Mesenchymal stem cell (in vitro differentiated cells and primary cell): ENCODE data around the gene LRRK2.

Experiments used
- DNase-seq: peaks from one replicate; pipeline ENCODE4 v3.0.0-alpha.2; 2013
- H2AFZ ChIP-seq: one replicate; pipeline ENCODE4 v1.6.1; 2013; ENCODE audit warnings: low read depth, mild to moderate bottlenecking, control low read depth, inconsistent platforms, low read length, moderate library complexity
- H2AK5ac ChIP-seq: 2 replicates; pipeline ENCODE4 v1.6.1; 2013; ENCODE audit warnings: low read length, moderate library complexity, mild to moderate bottlenecking, inconsistent platforms; ENCODE audit not compliant: severe bottlenecking
- H2BK120ac ChIP-seq: one replicate; pipeline ENCODE4 v1.6.1; 2013; ENCODE audit warnings: low read depth, mild to moderate bottlenecking, inconsistent platforms, low read length, moderate library complexity
- H2BK12ac ChIP-seq, 2 experiments: one replicate each; pipeline ENCODE4 v1.6.1; 2013; ENCODE audit warnings: inconsistent platforms in 2 of 2, low read length in 2 of 2, mild to moderate bottlenecking in 2 of 2, moderate library complexity in 2 of 2, control low read depth in 1 of 2
- H2BK15ac ChIP-seq: one replicate; pipeline ENCODE4 v1.6.1; 2013; ENCODE audit warnings: mild to moderate bottlenecking, low read depth, inconsistent platforms; ENCODE audit not compliant: poor library complexity, severe bottlenecking
- H2BK5ac ChIP-seq: 2 replicates; pipeline ENCODE4 v1.6.1; 2013; ENCODE audit warnings: low read depth, mild to moderate bottlenecking, low read length, control low read depth, inconsistent platforms; ENCODE audit not compliant: poor library complexity, severe bottlenecking
- H3K14ac ChIP-seq, 2 experiments: one replicate each; pipeline ENCODE4 v1.6.1; 2013; ENCODE audit warnings: inconsistent platforms in 2 of 2, low read length in 2 of 2, control low read depth in 1 of 2, mild to moderate bottlenecking in 1 of 2, moderate library complexity in 1 of 2
- H3K18ac ChIP-seq, 2 experiments: one replicate each; pipeline ENCODE4 v1.6.1; 2013; ENCODE audit warnings: inconsistent platforms in 2 of 2, low read length in 2 of 2, control low read depth in 1 of 2, low read depth in 1 of 2, mild to moderate bottlenecking in 1 of 2
- H3K23ac ChIP-seq, 2 experiments: one replicate each; pipeline ENCODE4 v1.6.1; 2013; ENCODE audit warnings: inconsistent platforms in 2 of 2, low read length in 2 of 2, mild to moderate bottlenecking in 2 of 2, moderate library complexity in 2 of 2, control low read depth in 1 of 2
- H3K27ac ChIP-seq: 2 replicates; pipeline ENCODE4 v1.5.1; 2013; ENCODE audit warnings: mild to moderate bottlenecking, moderate library complexity, low read length, control low read depth, inconsistent platforms; ENCODE audit not compliant: poor library complexity, severe bottlenecking
- H3K27me3 ChIP-seq, 2 experiments: 2 replicates each; pipeline versions ENCODE4 v1.6.1 to v1.7.0; 2013; ENCODE audit warnings: low read length in 2 of 2, mild to moderate bottlenecking in 2 of 2, moderate library complexity in 2 of 2, control low read depth in 1 of 2, inconsistent platforms in 1 of 2; ENCODE audit not compliant: control insufficient read depth in 1 of 2, insufficient read depth in 1 of 2
- H3K36me3 ChIP-seq, 2 experiments: 2 replicates each; pipeline versions ENCODE4 v1.6.1 to v1.7.0; 2013; ENCODE audit warnings: low read length in 2 of 2, control low read depth in 1 of 2, inconsistent platforms in 1 of 2, low read depth in 1 of 2, mild to moderate bottlenecking in 1 of 2; ENCODE audit not compliant: insufficient read depth in 2 of 2, control insufficient read depth in 1 of 2
- H3K4ac ChIP-seq, 2 experiments: one replicate each; pipeline ENCODE4 v1.6.1; 2013; ENCODE audit warnings: inconsistent platforms in 2 of 2, low read length in 2 of 2, mild to moderate bottlenecking in 2 of 2, moderate library complexity in 2 of 2, control low read depth in 1 of 2, low read depth in 1 of 2
- H3K4me1 ChIP-seq: 2 replicates; pipeline ENCODE4 v1.6.1; 2013; ENCODE audit warnings: low read depth, low read length, control low read depth; ENCODE audit not compliant: control insufficient read depth, insufficient read depth
- H3K4me2 ChIP-seq: 2 replicates; pipeline ENCODE4 v1.6.1; 2013; ENCODE audit warnings: low read length, mild to moderate bottlenecking, inconsistent platforms; ENCODE audit not compliant: poor library complexity, severe bottlenecking
- H3K4me3 ChIP-seq, 2 experiments: 2 replicates each; pipeline versions ENCODE4 v1.5.1 to v1.7.0; 2013; ENCODE audit warnings: low read length in 2 of 2, mild to moderate bottlenecking in 2 of 2, control low read depth in 1 of 2, low read depth in 1 of 2; ENCODE audit not compliant: insufficient read depth in 1 of 2
- H3K79me1 ChIP-seq: replicated peaks from 2 replicates; pipeline ENCODE4 v1.6.1; 2013; ENCODE audit warnings: mild to moderate bottlenecking, control low read depth, low read length, inconsistent platforms; ENCODE audit not compliant: poor library complexity, severe bottlenecking
- H3K9ac ChIP-seq: 2 replicates; pipeline ENCODE4 v1.7.0; 2013; ENCODE audit warnings: mild to moderate bottlenecking, low read length, moderate library complexity
- H3K9me3 ChIP-seq: 2 replicates; pipeline ENCODE4 v1.7.0; 2013; ENCODE audit warnings: mild to moderate bottlenecking, low read length; ENCODE audit not compliant: control insufficient read depth
- H4K8ac ChIP-seq: one replicate; pipeline ENCODE4 v1.6.1; 2013; ENCODE audit warnings: inconsistent platforms, mild to moderate bottlenecking, low read length, moderate library complexity
- H4K91ac ChIP-seq: one replicate; pipeline ENCODE4 v1.6.1; 2013; ENCODE audit warnings: mild to moderate bottlenecking, low read length, inconsistent platforms
- WGBS: methylation state at CpG from one replicate; pipeline ENCODE4 v1.1.7; 2013; ENCODE audit warnings: mixed read lengths; 5-methylcytosine and 5-hydroxymethylcytosine counted together

LRRK2 gene

DNA sequence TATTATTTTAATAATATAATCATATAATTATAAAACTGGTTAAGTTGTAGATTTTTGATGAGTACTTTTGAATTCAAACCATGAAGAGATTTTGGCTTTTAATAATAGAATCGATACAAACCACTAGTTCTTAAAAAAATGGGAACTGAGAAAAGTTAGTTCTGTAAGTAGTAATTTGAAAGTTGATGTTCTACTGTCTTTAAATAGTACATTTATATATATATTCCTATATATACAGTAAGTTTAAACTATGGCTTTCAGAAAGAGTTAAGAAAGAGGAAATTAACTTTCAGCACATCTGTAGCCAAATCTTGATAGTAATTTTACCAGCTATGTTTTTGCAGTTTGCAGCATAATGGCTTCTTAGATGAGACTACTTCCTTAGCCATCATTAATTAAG is 7.8 kb downstream of the LRRK2 start:
- no peak overlapping the region for H3K9ac ChIP-seq
- no peak overlapping the region for H3K27ac ChIP-seq
- H3K36me3 ChIP-seq = peaks cover 0 to 4% of the 10 kb centered on the region in 2 experiments
- H2AK5ac ChIP-seq = no peak overlapping the region
- no peaks in the 10 kb centered on the region for H3K79me1 ChIP-seq
- no peak overlapping the region for H3K4me2 ChIP-seq
- H3K18ac ChIP-seq = no peak overlapping the region
- no peak for DNase-seq
- no peaks in the 10 kb centered on the region for H3K4me1 ChIP-seq
- H3K14ac ChIP-seq = no peak overlapping the region
- H3K27me3 ChIP-seq = no peaks in the 10 kb centered on the region
- no peak overlapping the region for H2BK120ac ChIP-seq
- no peak overlapping the region for H3K4me3 ChIP-seq
- H3K4ac ChIP-seq = no peak overlapping the region
- no peak overlapping the region for H4K8ac ChIP-seq
- no peak overlapping the region for H4K91ac ChIP-seq
- H2BK5ac ChIP-seq = no peak overlapping the region
- no peak overlapping the region for H2BK15ac ChIP-seq
- no CpG with 5 or more reads among the region's 1 CpG for WGBS
- H3K9me3 ChIP-seq = no peaks in the 10 kb centered on the region
- no peak overlapping the region for H2AFZ ChIP-seq
- no peak overlapping the region for H2BK12ac ChIP-seq
- H3K23ac ChIP-seq = no peak overlapping the region

DNA sequence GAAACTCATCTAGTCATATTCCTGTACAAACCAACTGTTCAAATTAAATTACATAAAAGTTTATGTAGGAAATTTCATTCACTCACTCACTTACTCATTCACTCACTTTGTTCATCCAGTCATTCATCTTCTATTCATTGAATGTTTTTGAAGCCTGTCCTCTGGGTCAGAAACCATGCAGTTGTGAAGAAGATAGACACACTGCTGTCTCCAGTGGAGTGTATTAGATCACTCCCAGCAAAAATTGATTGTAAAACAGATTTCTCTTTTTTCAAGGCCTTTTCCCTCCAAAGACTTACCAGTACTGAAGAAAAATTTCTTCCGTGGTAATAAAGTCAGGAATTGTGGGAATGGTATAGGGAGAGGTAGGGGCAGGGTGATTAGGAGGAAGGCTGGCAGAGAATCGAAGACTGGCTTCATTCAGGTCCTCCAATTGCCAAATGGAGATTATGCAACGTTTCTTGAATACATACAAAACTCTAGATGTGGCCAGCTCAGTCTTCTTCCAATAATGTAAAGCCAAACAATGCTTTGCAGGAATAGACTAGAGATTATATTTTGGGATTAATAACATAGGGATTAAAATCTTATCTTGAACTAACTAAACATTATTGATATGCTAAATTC is 9.1 kb downstream of the LRRK2 start:
- Histone ChIP-seq H2BK120ac (no peak overlapping the region), H3K27ac (no peak overlapping the region), H2BK15ac (no peak overlapping the region), H2BK5ac (no peak overlapping the region), H2BK12ac (no peak overlapping the region), H3K4ac (no peak overlapping the region), H3K27me3 (no peaks in the 10 kb centered on the region), H4K8ac (no peak overlapping the region), H3K14ac (no peak overlapping the region), H2AK5ac (no peak overlapping the region), H3K4me3 (no peak overlapping the region), H3K4me1 (no peaks in the 10 kb centered on the region), H4K91ac (no peak overlapping the region), H3K36me3 (peaks cover 0 to 4% of the 10 kb centered on the region in 2 experiments), H3K9me3 (no peaks in the 10 kb centered on the region), H3K23ac (no peak overlapping the region), H3K4me2 (no peak overlapping the region), H3K9ac (no peak overlapping the region), H3K79me1 (no peaks in the 10 kb centered on the region), H3K18ac (no peak overlapping the region), H2AFZ (no peak overlapping the region)
- 94% methylated on average over 2 of the region's 3 CpGs for WGBS
- no peak for DNase-seq

- Histone ChIP-seq H4K91ac (no peak overlapping the region), H4K8ac (no peak overlapping the region), H2BK15ac (no peak overlapping the region), H3K23ac (no peak overlapping the region), H3K4me3 (no peak overlapping the region), H3K9ac (no peak overlapping the region), H3K27ac (no peak overlapping the region), H3K9me3 (no peaks in the 10 kb centered on the region), H2BK120ac (no peak overlapping the region), H3K18ac (no peak overlapping the region), H3K14ac (no peak overlapping the region), H3K79me1 (no peaks in the 10 kb centered on the region), H3K4ac (no peak overlapping the region), H2AK5ac (no peak overlapping the region), H3K4me1 (no peaks in the 10 kb centered on the region), H3K4me2 (no peak overlapping the region), H2BK5ac (no peak overlapping the region), H2BK12ac (no peak overlapping the region), H2AFZ (no peak overlapping the region), H3K36me3 (peaks cover 0 to 4% of the 10 kb centered on the region in 2 experiments), H3K27me3 (no peaks in the 10 kb centered on the region)
- WGBS = 97% methylated on average over 3 of the region's 3 CpGs
- DNase-seq = no peak
Measured at GRCh38 chr12:40236357-40236850, 11.6 kb downstream of the LRRK2 start.

- 75% methylated on average over 1 of the region's 1 CpG for WGBS
- Histone ChIP-seq H2AFZ (no peak overlapping the region), H4K8ac (no peak overlapping the region), H3K4me2 (no peak overlapping the region), H3K36me3 (peaks cover 0 to under 1% of the 10 kb centered on the region in 2 experiments), H2BK15ac (no peak overlapping the region), H2BK5ac (no peak overlapping the region), H2AK5ac (no peak overlapping the region), H3K9me3 (no peaks in the 10 kb centered on the region), H3K79me1 (no peaks in the 10 kb centered on the region), H2BK12ac (no peak overlapping the region), H3K23ac (no peak overlapping the region), H3K14ac (no peak overlapping the region), H3K27ac (no peak overlapping the region), H3K4ac (no peak overlapping the region), H3K9ac (no peak overlapping the region), H3K4me3 (no peak overlapping the region), H3K18ac (no peak overlapping the region), H3K4me1 (no peaks in the 10 kb centered on the region), H3K27me3 (no peaks in the 10 kb centered on the region), H2BK120ac (no peak overlapping the region), H4K91ac (no peak overlapping the region)
- DNase-seq = no peak
Measured at GRCh38 chr12:40238266-40238902, 13.6 kb downstream of the LRRK2 start.
